CD4-positive, alpha-beta T cell (primary cell): ENCODE data around the gene PRKAR2B. TPM values are rescaled to one million over a fixed set of nuclear protein-coding genes. Genes with fewer than 3 reads are reported as not detected.

Source experiments
- ATAC-seq: fragments of 200-7000 bp; cut with Tn5 transposase; one replicate; pipeline ENCODE4 v1.10.0; 2022; ENCODE audit warnings: mild to moderate bottlenecking; ENCODE audit not compliant: poor library complexity
- CTCF ChIA-PET: fragments of 350-600 bp; sonication (Branson Sonifier 250); formaldehyde crosslinking; loops from one replicate; lab custom pipeline; 2021; ENCODE audit warnings: antibody characterized with exemption, inconsistent platforms; lab: Charles Lee
- POLR2A ChIA-PET: fragments of 350-600 bp; sonication (Branson Sonifier 250); formaldehyde crosslinking; loops from one replicate; lab custom pipeline; 2021; ENCODE audit warnings: antibody characterized with exemption, inconsistent platforms; lab: Charles Lee
- DNase-seq, 14 experiments: peaks; one replicate each; pipeline ENCODE4 v3.0.0-alpha.2; 2013 to 2020; ENCODE audit warnings: mixed read lengths in 2 of 14
- H3K27ac ChIP-seq, 2 donors: one replicate each; pipeline versions ENCODE4 v1.5.1 to v1.7.0; 2013; ENCODE audit warnings: low read length in 2 of 2, low read depth in 1 of 2, mild to moderate bottlenecking in 1 of 2
- H3K27me3 ChIP-seq, 2 experiments: 1 replicate in 1 of 2; 2 replicates in 1 of 2; pipeline versions ENCODE4 v1.6.1 to v1.7.0; 2013; ENCODE audit warnings: low read length in 2 of 2, control low read depth in 1 of 2, mild to moderate bottlenecking in 1 of 2, moderate library complexity in 1 of 2; ENCODE audit not compliant: insufficient read depth in 2 of 2, control insufficient read depth in 1 of 2
- H3K36me3 ChIP-seq: one replicate; pipeline ENCODE4 v1.6.1; 2013; ENCODE audit warnings: low read length, control low read depth; ENCODE audit not compliant: insufficient read depth
- H3K4me1 ChIP-seq: one replicate; pipeline ENCODE4 v1.6.1; 2013; ENCODE audit warnings: low read length, control low read depth; ENCODE audit not compliant: insufficient read depth
- H3K4me3 ChIP-seq: one replicate; pipeline ENCODE4 v1.5.1; 2013; ENCODE audit warnings: mild to moderate bottlenecking, low read length, moderate library complexity
- H3K9me3 ChIP-seq, 2 experiments: 1 replicate in 1 of 2; 2 replicates in 1 of 2; pipeline versions ENCODE4 v1.6.1 to v1.7.0; 2013; ENCODE audit warnings: low read length in 2 of 2, mild to moderate bottlenecking in 2 of 2, control low read depth in 1 of 2, moderate library complexity in 1 of 2; ENCODE audit not compliant: control insufficient read depth in 1 of 2, insufficient read depth in 1 of 2
- H3K27ac Mint-ChIP-seq: one replicate; pipeline ENCODE4 v1.8.0; 2020; ENCODE audit warnings: mixed read lengths
- H3K27me3 Mint-ChIP-seq: one replicate; pipeline ENCODE4 v1.8.0; 2021; ENCODE audit warnings: mixed read lengths
- H3K36me3 Mint-ChIP-seq: one replicate; pipeline ENCODE4 v1.8.0; 2021; ENCODE audit warnings: low read depth, mixed read lengths
- H3K4me1 Mint-ChIP-seq: one replicate; pipeline ENCODE4 v1.8.0; 2021; ENCODE audit warnings: low read depth, mixed read lengths
- H3K4me3 Mint-ChIP-seq: one replicate; pipeline ENCODE4 v1.8.0; 2020; ENCODE audit warnings: mild to moderate bottlenecking, mixed read lengths
- H3K9me3 Mint-ChIP-seq: one replicate; pipeline ENCODE4 v1.8.0; 2020; ENCODE audit warnings: mixed read lengths
- CTCF ChIP-seq: fragments of 200-600 bp; IDR thresholded peaks from one replicate; pipeline ENCODE4 v1.8.0; 2022; ENCODE audit warnings: antibody characterized with exemption, mild to moderate bottlenecking
- intact Hi-C, 2 experiments: fragments of 100-400 bp; cut with DNase I in 1 of 2; cut with micrococcal nuclease in 1 of 2; formaldehyde crosslinking; loops; one replicate each; pipeline versions ENCODE4 v1.15.1 to v1.9.0; 2023 to 2025; cut with DNase I, micrococcal nuclease
- total RNA-seq, 174 experiments: library from RNA in 2 of 174; stranded (reverse) in 2 of 174; gene quantifications; one replicate each; pipeline ENCODE4 v1.2.3 and lab custom pipeline; 2021 to 2026

Gene PRKAR2B
- total RNA-seq, 2 experiments from 2014 or later, result 0.41 to 0.42 TPM

GRCh38 chr7:107036535-107036934, 8.0 kb upstream of the PRKAR2B start:
- TF ChIP-seq CTCF, result no peak
- no peaks in the 10 kb centered on the region for H3K27me3 ChIP-seq
- peaks cover 0 to 12% of the 10 kb centered on the region in 2 experiments for H3K9me3 ChIP-seq
- H3K4me1 ChIP-seq, result no peaks in the 10 kb centered on the region
- no peaks in the 10 kb centered on the region for H3K4me1 Mint-ChIP-seq
- no peak overlapping the region for H3K27ac Mint-ChIP-seq
- ChIA-PET CTCF (no interaction called here), POLR2A (no interaction called here)
- H3K9me3 Mint-ChIP-seq, result peaks cover 3% of the 10 kb centered on the region
- no peak overlapping the region for H3K4me3 Mint-ChIP-seq
- H3K4me3 ChIP-seq, result no peak overlapping the region
- no peaks in the 10 kb centered on the region for H3K27me3 Mint-ChIP-seq
- H3K36me3 ChIP-seq, result no peaks in the 10 kb centered on the region
- no peaks in the 10 kb centered on the region for H3K36me3 Mint-ChIP-seq
- intact Hi-C loops, result no loop called here
- DNase-seq (no peak), ATAC-seq (no peak)
- H3K27ac ChIP-seq, result no peak overlapping the region

DNA sequence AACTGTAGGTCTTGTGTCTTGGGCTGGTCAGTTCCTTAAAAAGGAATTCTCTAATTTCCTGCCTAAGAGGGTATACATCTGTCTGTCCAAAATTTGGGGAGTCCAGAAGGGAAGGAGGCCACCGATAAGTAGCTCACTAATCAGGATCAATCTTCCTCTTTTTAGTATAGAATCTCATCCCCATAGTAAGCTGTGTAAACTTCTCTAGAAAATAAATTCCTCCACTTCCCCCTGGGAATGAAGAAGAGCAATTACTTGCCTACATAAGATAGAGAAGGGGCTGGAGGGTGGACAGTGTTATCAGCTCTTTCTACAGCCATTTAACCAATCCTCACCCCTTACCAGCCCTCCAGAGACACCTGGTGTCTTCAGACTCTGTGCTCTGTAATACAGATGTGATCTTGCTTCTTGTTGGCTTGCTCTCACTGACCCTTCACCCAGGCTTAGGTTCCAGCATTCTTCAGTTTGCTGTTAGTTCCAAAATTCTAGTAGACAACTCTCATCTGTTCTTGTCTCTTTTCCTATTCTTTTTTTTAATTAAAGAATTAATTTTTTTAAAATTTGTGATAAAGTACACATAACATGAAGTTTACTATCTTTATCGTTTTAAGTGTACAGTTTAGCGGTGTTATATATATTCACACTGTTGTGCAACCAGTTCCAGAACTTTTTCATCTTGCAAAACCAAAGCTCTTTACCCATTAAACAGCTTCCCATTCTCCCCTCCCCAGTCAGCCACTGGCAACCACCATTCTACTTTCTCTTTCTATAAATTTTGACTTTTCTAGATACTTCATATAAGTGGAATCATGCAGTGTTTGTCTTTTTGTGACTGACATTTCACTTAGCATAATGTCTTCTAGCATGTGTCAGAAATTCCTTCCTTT, 6.5 kb upstream of the PRKAR2B start:
- Histone ChIP-seq H3K27me3 (no peaks in the 10 kb centered on the region), H3K27ac (no peak overlapping the region), H3K9me3 (peaks cover 0 to 12% of the 10 kb centered on the region in 2 experiments), H3K4me3 (no peak overlapping the region), H3K36me3 (no peaks in the 10 kb centered on the region), H3K4me1 (no peaks in the 10 kb centered on the region)
- no peaks in the 10 kb centered on the region for H3K36me3 Mint-ChIP-seq
- ChIA-PET POLR2A (interaction anchor here (0.5 kb wide), 1 partner anchor 10 kb away, joined by 3 read pairs; no protein-coding TSS in a partner anchor), CTCF (no interaction called here)
- no peaks in the 10 kb centered on the region for H3K4me1 Mint-ChIP-seq
- no peaks in the 10 kb centered on the region for H3K27me3 Mint-ChIP-seq
- DNase-seq (no peak), ATAC-seq (no peak)
- intact Hi-C loops, result no loop called here
- H3K4me3 Mint-ChIP-seq, result no peak overlapping the region
- no peak overlapping the region for H3K27ac Mint-ChIP-seq
- TF ChIP-seq CTCF, result no peak
- peaks cover 3% of the 10 kb centered on the region for H3K9me3 Mint-ChIP-seq

- DNase-seq (no peak), ATAC-seq (no peak)
- TF ChIP-seq CTCF, result no peak
- Histone ChIP-seq H3K4me1 (peaks cover 2% of the 10 kb centered on the region), H3K4me3 (no peak overlapping the region), H3K9me3 (peaks cover 0 to 12% of the 10 kb centered on the region in 2 experiments), H3K27ac (no peak overlapping the region), H3K36me3 (no peaks in the 10 kb centered on the region), H3K27me3 (no peaks in the 10 kb centered on the region)
- POLR2A ChIA-PET, result no interaction called here
- peaks cover 4% of the 10 kb centered on the region for H3K36me3 Mint-ChIP-seq
- no peak overlapping the region for H3K27ac Mint-ChIP-seq
- H3K4me3 Mint-ChIP-seq, result no peak overlapping the region
- CTCF ChIA-PET, result interaction anchor here (1.6 kb wide), 1 partner anchor 11 kb away, joined by 3 read pairs; no protein-coding TSS in a partner anchor
- intact Hi-C loops, result no loop called here
- peaks cover 5% of the 10 kb centered on the region for H3K27me3 Mint-ChIP-seq
- H3K9me3 Mint-ChIP-seq, result peaks cover 3% of the 10 kb centered on the region
- peaks cover 6% of the 10 kb centered on the region for H3K4me1 Mint-ChIP-seq
These were observed 5.2 kb upstream of the PRKAR2B start for GRCh38 chr7:107039199-107039900.
